ENCODE data around the gene RPH3AL. TPM values are rescaled to one million over a fixed set of nuclear protein-coding genes. Genes with fewer than 3 reads are reported as not detected.

The RPH3AL gene
- total and polyA plus RNA-seq, 7 donors = 3.7 to 18.5 (median 9.7) TPM

DNA sequence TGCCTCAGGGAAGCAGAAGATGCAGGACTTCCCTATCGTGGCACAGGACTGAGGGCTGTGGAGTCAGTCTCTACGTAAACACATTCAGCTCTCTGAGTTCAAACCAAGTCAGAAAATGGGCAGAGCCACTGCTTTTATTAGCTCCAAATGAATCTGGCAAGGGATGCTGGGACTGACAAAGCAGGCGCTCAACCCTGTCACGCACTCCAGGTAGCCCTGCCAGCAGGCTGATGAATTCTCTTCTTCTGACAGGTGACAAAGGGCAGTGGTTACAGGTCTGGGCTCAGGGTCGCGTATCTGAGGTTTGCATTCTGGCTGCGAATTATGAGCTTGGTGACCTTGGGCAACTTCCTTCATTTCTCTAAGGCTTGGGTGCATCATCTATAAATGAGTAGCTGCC is 9.4 kb downstream of the RPH3AL start:
- TF ChIP-seq, protein P1, sequence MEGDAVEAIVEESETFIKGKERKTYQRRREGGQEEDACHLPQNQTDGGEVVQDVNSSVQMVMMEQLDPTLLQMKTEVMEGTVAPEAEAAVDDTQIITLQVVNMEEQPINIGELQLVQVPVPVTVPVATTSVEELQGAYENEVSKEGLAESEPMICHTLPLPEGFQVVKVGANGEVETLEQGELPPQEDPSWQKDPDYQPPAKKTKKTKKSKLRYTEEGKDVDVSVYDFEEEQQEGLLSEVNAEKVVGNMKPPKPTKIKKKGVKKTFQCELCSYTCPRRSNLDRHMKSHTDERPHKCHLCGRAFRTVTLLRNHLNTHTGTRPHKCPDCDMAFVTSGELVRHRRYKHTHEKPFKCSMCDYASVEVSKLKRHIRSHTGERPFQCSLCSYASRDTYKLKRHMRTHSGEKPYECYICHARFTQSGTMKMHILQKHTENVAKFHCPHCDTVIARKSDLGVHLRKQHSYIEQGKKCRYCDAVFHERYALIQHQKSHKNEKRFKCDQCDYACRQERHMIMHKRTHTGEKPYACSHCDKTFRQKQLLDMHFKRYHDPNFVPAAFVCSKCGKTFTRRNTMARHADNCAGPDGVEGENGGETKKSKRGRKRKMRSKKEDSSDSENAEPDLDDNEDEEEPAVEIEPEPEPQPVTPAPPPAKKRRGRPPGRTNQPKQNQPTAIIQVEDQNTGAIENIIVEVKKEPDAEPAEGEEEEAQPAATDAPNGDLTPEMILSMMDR (IDR thresholded peaks at IDR 0.05) = no peak
- no peak for ATAC-seq
- Histone ChIP-seq H3K27ac (no peak overlapping the region), H3K4me3 (no peak overlapping the region), H3K27me3 (ENCODE audit: insufficient read depth in 3 of 3, low read length in 2 of 3) (peaks cover 0 to 1% (median 0%) of the 10 kb centered on the region in 3 donors), H3K9me3 (no peaks in the 10 kb centered on the region), H3K36me3 (ENCODE audit: insufficient read depth in 1 of 2, low read depth in 1 of 2) (no peaks in the 10 kb centered on the region), H3K4me1 (no peaks in the 10 kb centered on the region)
- WGBS, 3 donors = 70 to 80% (median 74%) methylated on average over 7 of the region's 7 CpGs
- DNase-seq = no peak
- intact Hi-C loops (cut with DNase I) = no loop called here

DNA sequence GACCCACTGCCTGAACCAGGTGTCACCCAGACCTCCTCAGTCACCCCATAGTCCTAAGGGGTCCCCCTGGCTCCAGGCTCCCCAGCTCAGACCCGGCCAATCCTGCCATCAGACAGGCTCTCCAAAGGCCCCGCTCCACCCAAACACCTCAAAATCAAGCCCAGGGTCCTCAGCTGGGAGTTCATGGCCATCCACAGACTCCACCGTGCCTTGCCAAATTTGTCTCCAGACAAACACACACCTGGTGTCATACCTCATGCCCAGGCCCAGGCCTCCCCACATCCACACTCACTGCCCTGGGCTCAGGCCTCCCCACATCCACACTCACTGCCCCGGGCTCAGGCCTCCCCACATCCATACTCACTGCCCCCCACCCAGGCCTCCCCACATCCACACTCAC is 12.5 kb downstream of the RPH3AL start:
- DNase-seq = peak in 1 of 2 donors; percentile 49
- Histone ChIP-seq H3K4me3 (no peak overlapping the region), H3K4me1 (peaks cover 8% of the 10 kb centered on the region), H3K9me3 (no peaks in the 10 kb centered on the region), H3K36me3 (ENCODE audit: insufficient read depth in 1 of 2, low read depth in 1 of 2) (no peaks in the 10 kb centered on the region), H3K27me3 (ENCODE audit: insufficient read depth in 3 of 3, low read length in 2 of 3) (peaks cover 0 to 1% (median 0%) of the 10 kb centered on the region in 3 donors), H3K27ac (no peak overlapping the region)
- TF ChIP-seq, protein P1 (IDR thresholded peaks at IDR 0.05) = no peak
- 88 to 94% (median 92%) methylated on average over 4 of the region's 4 CpGs for WGBS, 3 donors
- no peak for ATAC-seq
- intact Hi-C loops (cut with DNase I) = no loop called here

- DNase-seq = peak in 1 of 2 donors; percentile 44
- H3K4me3 ChIP-seq = no peak overlapping the region
- intact Hi-C loops (cut with DNase I) = no loop called here
Observed at GRCh38 chr17:339193-340061, 13.2 kb downstream of the RPH3AL start.

DNA sequence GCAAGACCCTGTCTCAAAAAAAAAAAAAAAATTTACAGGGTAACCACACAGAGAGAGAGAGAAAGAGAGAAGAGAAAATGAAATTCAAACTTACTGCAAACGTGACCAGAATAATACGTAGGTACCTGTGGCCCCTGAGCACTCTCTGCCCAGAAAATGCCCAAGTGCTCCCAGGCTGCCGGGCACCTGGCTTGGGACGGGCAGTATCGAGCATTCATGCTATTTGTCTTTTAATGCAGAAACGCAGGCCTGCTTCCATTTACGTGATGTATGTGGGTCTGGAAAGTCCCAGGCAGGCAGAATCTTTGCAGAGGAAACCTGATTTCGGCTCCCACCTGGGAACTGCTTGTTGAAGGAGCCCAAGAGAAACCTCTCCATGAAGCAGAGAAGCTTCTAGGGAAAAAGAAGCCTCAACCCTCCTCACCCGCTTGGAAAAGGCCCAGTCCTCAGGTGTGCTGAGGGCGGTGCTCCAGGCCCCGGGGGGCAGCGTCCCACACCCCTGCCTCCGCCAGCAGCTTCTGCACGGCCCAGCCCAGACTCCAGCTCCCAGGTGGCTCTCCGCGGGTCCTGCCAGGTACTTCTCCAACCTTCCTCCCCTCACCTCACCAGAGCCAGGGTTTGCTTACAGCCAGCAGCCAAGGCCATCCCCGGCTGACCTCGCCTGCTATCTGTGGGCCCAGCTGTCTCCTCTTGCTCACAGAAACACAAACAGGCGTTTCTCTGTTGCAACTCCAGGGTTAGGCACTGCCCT is 14.0 kb downstream of the RPH3AL start:
- peak in 1 of 2 donors; percentile 52 for DNase-seq
- intact Hi-C loops (cut with DNase I) = no loop called here
- Histone ChIP-seq H3K4me1 (peaks cover 14% of the 10 kb centered on the region), H3K27ac (no peak overlapping the region), H3K36me3 (ENCODE audit: insufficient read depth in 1 of 2, low read depth in 1 of 2) (no peaks in the 10 kb centered on the region), H3K27me3 (ENCODE audit: insufficient read depth in 3 of 3, low read length in 2 of 3) (no peaks in the 10 kb centered on the region), H3K4me3 (no peak overlapping the region), H3K9me3 (no peaks in the 10 kb centered on the region)
- WGBS, 3 donors = 77 to 83% (median 83%) methylated on average over 19 of the region's 19 CpGs
- TF ChIP-seq, protein P1 (IDR thresholded peaks at IDR 0.05) = no peak
- ATAC-seq = no peak

More at GRCh38 chr17:339193-340061, 13.2 kb downstream of the RPH3AL start:
- Histone ChIP-seq H3K27ac (no peak overlapping the region), H3K4me1 (peaks cover 12% of the 10 kb centered on the region), H3K36me3 (ENCODE audit: insufficient read depth in 1 of 2, low read depth in 1 of 2) (no peaks in the 10 kb centered on the region), H3K27me3 (ENCODE audit: insufficient read depth in 3 of 3, low read length in 2 of 3) (no peaks in the 10 kb centered on the region), H3K9me3 (no peaks in the 10 kb centered on the region)
- TF ChIP-seq, protein P1 (IDR thresholded peaks at IDR 0.05) = no peak
- 85 to 88% (median 87%) methylated on average over 23 of the region's 23 CpGs for WGBS, 3 donors
- no peak for ATAC-seq

Measured in psoas muscle (tissue), 8 donors.